Panc1 (cell line): Measurements from ENCODE around the gene SDCBP2. TPM values are rescaled to one million over a fixed set of nuclear protein-coding genes. Genes with fewer than 3 reads are reported as not detected.

Source experiments
- ATAC-seq: fragments of 200-7000 bp; cut with Tn5 transposase; 2 replicates; pipeline ENCODE4 v1.9.1; 2020; ENCODE audit warnings: mild to moderate bottlenecking, moderate library complexity
- BruUV-seq: library from RNA; stranded (reverse); fragments of 400-500 nt; replicated peaks from 2 replicates; lab custom pipeline; 2021; lab: Mats Ljungman, UMichigan
- CTCF ChIA-PET: fragments of 300-600 bp; sonication (Branson Sonifier 250); formaldehyde crosslinking; loops from one replicate; lab custom pipeline; 2022; ENCODE audit warnings: antibody characterized with exemption; lab: Charles Lee
- POLR2A ChIA-PET: fragments of 300-600 bp; sonication (Branson Sonifier 250); formaldehyde crosslinking; loops from one replicate; lab custom pipeline; 2022; ENCODE audit warnings: antibody characterized with exemption; lab: Charles Lee
- DNase-seq: peaks from one replicate; pipeline ENCODE4 v3.0.0-alpha.2; 2010; ENCODE audit warnings: low read depth, low spot score
- H3K27ac ChIP-seq: 2 replicates; pipeline ENCODE4 v1.5.1; 2011; ENCODE audit warnings: mild to moderate bottlenecking, low read length, inconsistent platforms
- H3K27me3 ChIP-seq: fragments of 200-500 bp; sonication (Bioruptor generic); 2 replicates; pipeline ENCODE4 v1.6.0; 2014; ENCODE audit warnings: low read length, inconsistent platforms; ENCODE audit not compliant: control insufficient read depth, insufficient read depth
- H3K36me3 ChIP-seq: fragments of 200-500 bp; sonication (Bioruptor generic); 2 replicates; pipeline ENCODE4 v1.5.1; 2014; ENCODE audit warnings: inconsistent platforms, mild to moderate bottlenecking, low read length, moderate library complexity; ENCODE audit not compliant: control insufficient read depth, insufficient read depth
- H3K4me1 ChIP-seq: 2 replicates; pipeline ENCODE4 v1.5.1; 2011; ENCODE audit warnings: inconsistent platforms, mild to moderate bottlenecking, low read length, moderate library complexity; ENCODE audit not compliant: control insufficient read depth, insufficient read depth
- H3K4me3 ChIP-seq, 2 experiments: 2 replicates each; pipeline ENCODE4 v1.5.1; 2011 to 2012; ENCODE audit warnings: low read depth in 2 of 2, low read length in 2 of 2, mild to moderate bottlenecking in 2 of 2, inconsistent platforms in 1 of 2, moderate library complexity in 1 of 2
- H3K9me3 ChIP-seq: fragments of 200-500 bp; sonication (Bioruptor generic); 2 replicates; pipeline ENCODE4 v1.5.1; 2014; ENCODE audit warnings: low read depth, mild to moderate bottlenecking, inconsistent platforms, low read length, moderate library complexity; ENCODE audit not compliant: control insufficient read depth, insufficient read depth
- POLR2AphosphoS5 ChIP-seq: IDR thresholded peaks from 2 replicates; pipeline ENCODE4 v1.6.1; 2012; ENCODE audit warnings: mild to moderate bottlenecking, low read depth, low read length, moderate library complexity
- SIN3A ChIP-seq: IDR thresholded peaks from 2 replicates; pipeline ENCODE4 v1.6.1; 2012; ENCODE audit warnings: low read depth, mild to moderate bottlenecking, low read length, moderate library complexity, borderline replicate concordance; ENCODE audit not compliant: insufficient read depth
- TCF7L2 ChIP-seq: IDR thresholded peaks from 2 replicates; pipeline ENCODE4 v1.6.1; 2011; ENCODE audit warnings: mild to moderate bottlenecking, low read depth, low read length, inconsistent platforms
- in situ Hi-C: cut with HindIII; loops from 2 replicates; pipeline ENCODE4 v1.10.0; 2016; ENCODE audit warnings: low sequenced_read_pairs, low pct_unique_long_range_greater_than_20kb
- intact Hi-C: fragments of 100-400 bp; cut with micrococcal nuclease; formaldehyde crosslinking; loops from one replicate; pipeline ENCODE4 v1.10.0; 2022; ENCODE audit not compliant: unreplicated experiment
- total RNA-seq: library from RNA; stranded (reverse); gene quantifications from one replicate; pipeline ENCODE4 v1.2.1, GENCODE V29; 2021; ENCODE audit not compliant: unreplicated experiment
- TF ChIP-seq, protein P1 (sequence below), 2 experiments: IDR thresholded peaks; 2 replicates each; pipeline ENCODE4 v1.6.1; 2011 to 2012; ENCODE audit warnings: low read depth in 2 of 2, control low read depth in 1 of 2, low read length in 1 of 2, mild to moderate bottlenecking in 1 of 2, moderate library complexity in 1 of 2; ENCODE audit not compliant: insufficient read depth in 1 of 2
- TF ChIP-seq, protein P2 (sequence below): fragments of 450-650 bp; IDR thresholded peaks from 2 replicates; pipeline ENCODE4 v1.5.1; 2017; ENCODE audit warnings: mild to moderate bottlenecking

Gene SDCBP2
- total RNA-seq, 1 experiment from 2014 or later = 1.8 TPM

- H3K36me3 ChIP-seq = peaks cover 4% of the 10 kb centered on the region; the same call in 1 of the 2 replicates
- no peaks in the 10 kb centered on the region for H3K9me3 ChIP-seq
- BruUV-seq = no TSS peak
- H3K27me3 ChIP-seq = no peaks in the 10 kb centered on the region
- in situ Hi-C loops (no loop called here), intact Hi-C loops (no loop called here)
- ATAC-seq (no peak), DNase-seq (no peak)
- peaks cover 17% of the 10 kb centered on the region for H3K4me1 ChIP-seq
- TF ChIP-seq, protein P1, sequence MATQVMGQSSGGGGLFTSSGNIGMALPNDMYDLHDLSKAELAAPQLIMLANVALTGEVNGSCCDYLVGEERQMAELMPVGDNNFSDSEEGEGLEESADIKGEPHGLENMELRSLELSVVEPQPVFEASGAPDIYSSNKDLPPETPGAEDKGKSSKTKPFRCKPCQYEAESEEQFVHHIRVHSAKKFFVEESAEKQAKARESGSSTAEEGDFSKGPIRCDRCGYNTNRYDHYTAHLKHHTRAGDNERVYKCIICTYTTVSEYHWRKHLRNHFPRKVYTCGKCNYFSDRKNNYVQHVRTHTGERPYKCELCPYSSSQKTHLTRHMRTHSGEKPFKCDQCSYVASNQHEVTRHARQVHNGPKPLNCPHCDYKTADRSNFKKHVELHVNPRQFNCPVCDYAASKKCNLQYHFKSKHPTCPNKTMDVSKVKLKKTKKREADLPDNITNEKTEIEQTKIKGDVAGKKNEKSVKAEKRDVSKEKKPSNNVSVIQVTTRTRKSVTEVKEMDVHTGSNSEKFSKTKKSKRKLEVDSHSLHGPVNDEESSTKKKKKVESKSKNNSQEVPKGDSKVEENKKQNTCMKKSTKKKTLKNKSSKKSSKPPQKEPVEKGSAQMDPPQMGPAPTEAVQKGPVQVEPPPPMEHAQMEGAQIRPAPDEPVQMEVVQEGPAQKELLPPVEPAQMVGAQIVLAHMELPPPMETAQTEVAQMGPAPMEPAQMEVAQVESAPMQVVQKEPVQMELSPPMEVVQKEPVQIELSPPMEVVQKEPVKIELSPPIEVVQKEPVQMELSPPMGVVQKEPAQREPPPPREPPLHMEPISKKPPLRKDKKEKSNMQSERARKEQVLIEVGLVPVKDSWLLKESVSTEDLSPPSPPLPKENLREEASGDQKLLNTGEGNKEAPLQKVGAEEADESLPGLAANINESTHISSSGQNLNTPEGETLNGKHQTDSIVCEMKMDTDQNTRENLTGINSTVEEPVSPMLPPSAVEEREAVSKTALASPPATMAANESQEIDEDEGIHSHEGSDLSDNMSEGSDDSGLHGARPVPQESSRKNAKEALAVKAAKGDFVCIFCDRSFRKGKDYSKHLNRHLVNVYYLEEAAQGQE (IDR thresholded peaks at IDR 0.05; ENCODE audit: insufficient read depth in 1 of 2, low read depth in 2 of 2, low read length in 1 of 2) = no peak
- no peak for TF ChIP-seq POLR2AphosphoS5
- TF ChIP-seq, protein P2, sequence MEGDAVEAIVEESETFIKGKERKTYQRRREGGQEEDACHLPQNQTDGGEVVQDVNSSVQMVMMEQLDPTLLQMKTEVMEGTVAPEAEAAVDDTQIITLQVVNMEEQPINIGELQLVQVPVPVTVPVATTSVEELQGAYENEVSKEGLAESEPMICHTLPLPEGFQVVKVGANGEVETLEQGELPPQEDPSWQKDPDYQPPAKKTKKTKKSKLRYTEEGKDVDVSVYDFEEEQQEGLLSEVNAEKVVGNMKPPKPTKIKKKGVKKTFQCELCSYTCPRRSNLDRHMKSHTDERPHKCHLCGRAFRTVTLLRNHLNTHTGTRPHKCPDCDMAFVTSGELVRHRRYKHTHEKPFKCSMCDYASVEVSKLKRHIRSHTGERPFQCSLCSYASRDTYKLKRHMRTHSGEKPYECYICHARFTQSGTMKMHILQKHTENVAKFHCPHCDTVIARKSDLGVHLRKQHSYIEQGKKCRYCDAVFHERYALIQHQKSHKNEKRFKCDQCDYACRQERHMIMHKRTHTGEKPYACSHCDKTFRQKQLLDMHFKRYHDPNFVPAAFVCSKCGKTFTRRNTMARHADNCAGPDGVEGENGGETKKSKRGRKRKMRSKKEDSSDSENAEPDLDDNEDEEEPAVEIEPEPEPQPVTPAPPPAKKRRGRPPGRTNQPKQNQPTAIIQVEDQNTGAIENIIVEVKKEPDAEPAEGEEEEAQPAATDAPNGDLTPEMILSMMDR = no peak
- TF ChIP-seq TCF7L2 = no peak
- no peak for TF ChIP-seq SIN3A
- CTCF ChIA-PET = no interaction called here
- H3K27ac ChIP-seq = no peak overlapping the region
- no peak overlapping the region for H3K4me3 ChIP-seq
- POLR2A ChIA-PET = interaction anchor here (0.6 kb wide), 1 partner anchor 13 kb away, joined by 7 read pairs; no protein-coding TSS in a partner anchor
Observed at GRCh38 chr20:1364106-1364505, 35.2 kb upstream of the SDCBP2 start.

GRCh38 chr20:1363522-1363921, 34.6 kb upstream of the SDCBP2 start:
- Histone ChIP-seq H3K9me3 (no peaks in the 10 kb centered on the region), H3K27me3 (no peaks in the 10 kb centered on the region), H3K4me3 (no peak overlapping the region), H3K4me1 (peaks cover 11% of the 10 kb centered on the region), H3K36me3 (peaks cover under 1% of the 10 kb centered on the region; the same call in 1 of the 2 replicates), H3K27ac (no peak overlapping the region)
- intact Hi-C loops (no loop called here), in situ Hi-C loops (no loop called here)
- ATAC-seq (peak; percentile 43; the same call in 1 of the 2 replicates), DNase-seq (no peak)
- BruUV-seq = no TSS peak
- TF ChIP-seq, protein P1 (IDR thresholded peaks at IDR 0.05; ENCODE audit: insufficient read depth in 1 of 2, low read depth in 2 of 2, low read length in 1 of 2) = no peak
- TF ChIP-seq SIN3A (no peak), TCF7L2 (no peak), POLR2AphosphoS5 (no peak)
- TF ChIP-seq, protein P2 = no peak
- ChIA-PET POLR2A (interaction anchor here (0.6 kb wide), 1 partner anchor 14 kb away, joined by 7 read pairs; no protein-coding TSS in a partner anchor), CTCF (no interaction called here)
